DOHH2 (cell line): ENCODE data around the gene MDP1.

Experiments
- H3F3A ChIP-seq: fragments of 200-600 bp; sonication (generic), shearing (Covaris generic); 2 replicates; pipeline ENCODE4 v1.6.0; 2016; ENCODE audit warnings: antibody characterized with exemption, mild to moderate bottlenecking; ENCODE audit not compliant: control insufficient read depth, insufficient read depth
- H3K27ac ChIP-seq: fragments of 200-600 bp; sonication (generic); 2 replicates; pipeline ENCODE4 v1.5.1; 2014; ENCODE audit warnings: low read depth, mild to moderate bottlenecking, low read length, moderate library complexity
- H3K27me3 ChIP-seq: fragments of 200-600 bp; sonication (generic); 2 replicates; pipeline ENCODE4 v1.6.1; 2014; ENCODE audit warnings: mild to moderate bottlenecking, low read length, mixed read lengths; ENCODE audit not compliant: control insufficient read depth
- H3K36me3 ChIP-seq: fragments of 200-600 bp; sonication (generic); 2 replicates; pipeline ENCODE4 v1.6.1; 2014; ENCODE audit warnings: mild to moderate bottlenecking, low read length, moderate library complexity, mixed read lengths; ENCODE audit not compliant: control insufficient read depth
- H3K4me1 ChIP-seq: fragments of 200-600 bp; sonication (generic); 2 replicates; pipeline ENCODE4 v1.6.1; 2014; ENCODE audit warnings: mild to moderate bottlenecking, low read length, mixed read lengths; ENCODE audit not compliant: control insufficient read depth
- H3K4me2 ChIP-seq: fragments of 200-600 bp; sonication (generic); 2 replicates; pipeline ENCODE4 v1.6.0; 2014; ENCODE audit warnings: mild to moderate bottlenecking, low read length, moderate library complexity
- H3K4me3 ChIP-seq: fragments of 200-600 bp; sonication (generic); 2 replicates; pipeline ENCODE4 v1.5.1; 2014; ENCODE audit warnings: mild to moderate bottlenecking, low read length, mixed read lengths
- H3K79me2 ChIP-seq: fragments of 200-600 bp; sonication (generic); 2 replicates; pipeline ENCODE4 v1.6.1; 2014; ENCODE audit warnings: mild to moderate bottlenecking, low read length, mixed read lengths; ENCODE audit not compliant: control insufficient read depth
- H3K9me2 ChIP-seq: fragments of 200-600 bp; sonication (generic); replicated peaks from 2 replicates; pipeline ENCODE4 v1.6.1; 2014; ENCODE audit warnings: mild to moderate bottlenecking, low read length, mixed read lengths; ENCODE audit not compliant: control insufficient read depth
- H3K9me3 ChIP-seq: fragments of 200-600 bp; sonication (generic); 2 replicates; pipeline ENCODE4 v1.6.1; 2014; ENCODE audit warnings: antibody characterized with exemption, low read length, mixed read lengths; ENCODE audit not compliant: control insufficient read depth, insufficient read depth
- H4K20me1 ChIP-seq: fragments of 200-600 bp; sonication (generic); 2 replicates; pipeline ENCODE4 v1.6.0; 2014; ENCODE audit warnings: low read depth, mild to moderate bottlenecking, antibody characterized with exemption, low read length, moderate library complexity; ENCODE audit not compliant: control insufficient read depth, insufficient read depth
- CTCF ChIP-seq: fragments of 200-600 bp; sonication (generic); IDR thresholded peaks from one replicate; pipeline ENCODE4 v1.5.1; 2014; ENCODE audit warnings: antibody characterized with exemption, mild to moderate bottlenecking, low read depth, low read length; ENCODE audit not compliant: poor library complexity, severe bottlenecking
- EZH2phosphoT487 ChIP-seq: fragments of 200-600 bp; sonication (generic); IDR thresholded peaks from 2 replicates; pipeline ENCODE4 v1.6.1; 2017; ENCODE audit warnings: borderline replicate concordance, mild to moderate bottlenecking, antibody characterized with exemption, low read length, moderate library complexity, mixed read lengths

The MDP1 gene

GRCh38 chr14:24195186-24196070 is 20.4 kb downstream of the MDP1 start, which contains the start of gene TM9SF1:
TM9SF1 (minus strand) TSS chr14:24195441; CDS start chr14:24195019, 422 bp downstream.
- Histone ChIP-seq H3K4me2 (peak within 1 kb of the TSS; percentile 78), H3F3A (peaks cover 16% of the 10 kb centered on the region), H3K4me3 (peak within 1 kb of the TSS; percentile 87), H3K9me2 (no peaks in the 10 kb centered on the region), H3K27me3 (no peaks in the 10 kb centered on the region), H3K4me1 (peaks cover 29% of the 10 kb centered on the region), H3K79me2 (peaks cover 53% of the 10 kb centered on the region), H3K36me3 (peaks cover 44% of the 10 kb centered on the region), H3K27ac (peak within 1 kb of the TSS; percentile 78), H4K20me1 (no peaks in the 10 kb centered on the region), H3K9me3 (no peaks in the 10 kb centered on the region)
- TF ChIP-seq CTCF (no peak), EZH2phosphoT487 (no peak)

DNA sequence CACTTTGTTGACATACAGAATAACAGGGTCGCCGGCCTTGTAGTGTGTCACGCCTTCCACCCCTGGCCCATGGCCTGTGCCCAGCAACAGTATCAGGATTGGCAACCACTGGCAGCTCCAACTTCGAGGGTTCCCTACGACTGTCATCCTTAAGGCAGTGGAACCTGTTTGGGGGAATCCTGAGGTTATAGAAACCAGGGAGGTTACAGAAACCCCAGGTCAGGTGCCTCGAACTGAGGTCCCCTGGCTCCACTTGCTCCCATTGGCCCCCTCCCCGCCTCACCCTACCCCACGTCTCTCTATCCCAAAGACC is 21.0 kb downstream of the MDP1 start:
- Histone ChIP-seq H3F3A (peaks cover 19% of the 10 kb centered on the region), H4K20me1 (no peaks in the 10 kb centered on the region), H3K27me3 (no peaks in the 10 kb centered on the region), H3K9me2 (no peaks in the 10 kb centered on the region), H3K27ac (peak overlapping the region; percentile 78), H3K79me2 (peaks cover 53% of the 10 kb centered on the region), H3K36me3 (peaks cover 48% of the 10 kb centered on the region), H3K4me2 (peak overlapping the region; percentile 78), H3K4me3 (peak overlapping the region; percentile 87), H3K4me1 (peaks cover 29% of the 10 kb centered on the region), H3K9me3 (no peaks in the 10 kb centered on the region)
- TF ChIP-seq EZH2phosphoT487: no peak
- TF ChIP-seq CTCF: no peak

- 0 out of 2 replicates have a peak overlapping the region, but pooled peaks have one; percentile 78 for H3K27ac ChIP-seq
- no peaks in the 10 kb centered on the region for H3K9me2 ChIP-seq
- H3K36me3 ChIP-seq: peaks cover 46% of the 10 kb centered on the region
- H3K4me3 ChIP-seq: peak overlapping the region; percentile 87
- peaks cover 53% of the 10 kb centered on the region for H3K79me2 ChIP-seq
- H4K20me1 ChIP-seq: no peaks in the 10 kb centered on the region
- H3K9me3 ChIP-seq: no peaks in the 10 kb centered on the region
- H3K27me3 ChIP-seq: no peaks in the 10 kb centered on the region
- TF ChIP-seq CTCF: no peak
- no peak for TF ChIP-seq EZH2phosphoT487
- peak overlapping the region; percentile 78 for H3K4me2 ChIP-seq
- H3F3A ChIP-seq: peaks cover 21% of the 10 kb centered on the region
- H3K4me1 ChIP-seq: peaks cover 31% of the 10 kb centered on the region
These were observed 21.5 kb downstream of the MDP1 start for GRCh38 chr14:24194186-24194872.
